Fibroblast of upper back skin (primary cell): ENCODE results near the gene PES1.
"Not testable (repeated sequence)": the region's sequence is repeated elsewhere in the genome, so short reads cannot be mapped to it uniquely, and the experiment has no call there.

ENCODE experiments used
- DNase-seq: peaks from one replicate; pipeline ENCODE4 v3.0.0-alpha.2; 2013

The PES1 gene

GRCh38 chr22:30551813-30552212 lies 39.9 kb downstream of the PES1 start:
- DNase-seq = not testable (repeated sequence)

GRCh38 chr22:30547188-30547587 lies 44.5 kb downstream of the PES1 start:
- no peak for DNase-seq

DNA sequence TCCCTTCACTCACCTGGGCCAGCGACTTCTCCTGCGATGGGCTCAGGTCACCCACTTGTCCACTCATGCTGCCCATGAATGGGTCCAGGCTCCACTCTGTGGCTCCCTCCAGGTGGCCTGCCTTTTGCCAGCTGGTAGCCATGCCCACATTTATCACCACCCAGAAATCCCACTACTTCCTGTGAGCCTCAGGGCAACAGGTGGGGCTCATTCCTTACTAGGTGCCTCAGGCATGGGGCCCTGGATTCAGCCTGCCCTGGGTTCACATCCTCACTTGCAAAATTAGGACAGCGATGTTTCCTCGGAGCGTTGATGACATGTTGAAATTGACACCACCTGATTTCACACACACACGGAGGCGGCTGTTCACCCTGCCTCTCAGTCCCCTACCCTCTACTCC lies 45.1 kb downstream of the PES1 start, which contains the start of gene SEC14L6:
Gene SEC14L6 (minus strand): TSS at position 126 of the 400 bp plus-strand sequence. CDS start 59 bp downstream, at position 67.
- no peak for DNase-seq

DNA sequence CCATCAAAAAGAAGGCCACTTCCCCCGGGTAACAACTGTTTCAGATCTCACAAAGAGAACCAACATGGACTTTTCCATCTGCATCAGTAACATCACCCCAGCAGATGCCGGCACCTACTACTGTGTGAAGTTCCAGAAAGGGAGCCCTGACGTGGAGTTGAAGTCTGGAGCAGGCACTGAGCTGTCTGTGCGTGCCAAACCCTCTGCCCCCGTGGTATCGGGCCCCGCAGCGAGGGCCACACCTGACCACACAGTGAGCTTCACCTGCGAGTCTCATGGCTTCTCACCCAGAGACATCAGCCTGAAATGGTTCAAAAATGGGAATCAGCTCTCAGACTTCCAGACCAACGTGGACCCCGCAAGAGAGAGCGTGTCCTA lies 48.9 kb downstream of the PES1 start:
- DNase-seq = no peak

DNA sequence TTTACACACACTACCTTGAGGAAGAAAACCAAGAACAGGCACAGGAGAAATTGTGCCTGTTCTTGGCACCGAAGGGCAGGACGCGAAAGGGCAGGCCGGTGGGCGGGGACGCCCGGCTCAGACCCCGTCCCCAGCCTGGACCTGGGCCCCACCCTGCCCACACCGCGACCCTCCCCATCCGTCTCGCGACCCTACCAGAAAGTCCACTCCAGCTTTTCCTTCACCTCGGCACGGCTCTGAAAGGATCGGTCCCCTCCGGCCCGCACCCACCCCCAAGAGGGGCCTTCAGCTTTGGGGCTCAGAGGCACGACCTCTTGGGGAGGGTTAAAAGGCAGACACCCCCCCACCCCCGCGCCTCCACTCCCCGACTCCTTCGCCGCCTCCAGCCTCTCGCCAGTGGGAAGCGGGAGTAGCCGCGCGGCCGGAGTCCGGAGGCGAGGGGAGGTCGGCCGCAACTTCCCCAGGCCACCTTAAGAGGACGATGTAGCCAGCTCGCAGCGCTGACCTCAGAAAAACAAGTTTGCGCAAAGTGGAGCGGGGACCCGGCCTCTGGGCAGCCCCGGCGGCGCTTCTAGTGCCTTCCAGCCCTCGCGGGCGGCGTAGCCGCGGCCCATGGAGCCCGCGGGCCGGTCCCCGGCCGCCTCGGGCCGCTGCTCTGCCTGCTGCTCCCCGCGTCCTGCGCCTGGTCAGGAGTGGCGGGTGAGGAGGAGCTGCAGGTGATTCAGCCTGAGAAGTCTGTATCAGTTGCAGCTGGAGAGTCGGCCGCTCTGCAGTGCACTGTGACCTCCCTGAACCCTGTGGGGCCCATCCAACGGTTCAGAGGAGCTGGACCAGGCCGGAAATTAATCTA lies 49.5 kb downstream of the PES1 start:
- DNase-seq = no peak

GRCh38 chr22:30541511-30541910 lies 50.2 kb downstream of the PES1 start:
- not testable (repeated sequence) for DNase-seq

DNA sequence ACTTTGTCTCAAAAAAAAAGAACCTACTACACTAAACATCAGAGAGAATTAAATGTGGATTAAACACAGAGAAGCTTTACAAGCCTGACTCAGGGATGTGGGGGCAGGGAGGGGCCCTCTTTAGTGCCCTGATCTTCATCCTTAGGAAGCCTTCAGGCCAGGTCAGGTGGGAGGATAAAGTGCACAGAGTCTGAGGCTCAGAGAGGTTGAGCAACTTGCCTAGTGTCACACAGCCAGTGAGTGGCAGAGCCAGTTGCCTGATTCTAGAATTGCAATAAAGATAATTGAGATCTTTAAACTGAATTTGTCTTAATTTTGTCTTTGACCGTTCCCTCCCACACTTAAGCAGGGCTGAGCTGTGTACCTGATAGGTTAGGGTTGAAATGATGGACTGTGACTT lies 52.3 kb downstream of the PES1 start:
- no peak for DNase-seq

- DNase-seq = peak; percentile 48
These were observed 53.4 kb downstream of the PES1 start for GRCh38 chr22:30538280-30538679.

- no peak for DNase-seq
These were observed 54.5 kb downstream of the PES1 start for GRCh38 chr22:30537083-30537731.

- DNase-seq = no peak
These were observed 56.5 kb downstream of the PES1 start for GRCh38 chr22:30535182-30535581.

GRCh38 chr22:30531651-30532608 lies 59.8 kb downstream of the PES1 start:
- DNase-seq = no peak

GRCh38 chr22:30526656-30527055 lies 65.1 kb downstream of the PES1 start:
- no peak for DNase-seq
